Measurements from ENCODE around the gene TPM2.
A peak's percentile ranks its signal among the peaks of the same experiment; 100 is the strongest.
"Not testable (repeated sequence)": the region's sequence is repeated elsewhere in the genome, so short reads cannot be mapped to it uniquely, and the experiment has no call there.

TPM2 gene

GRCh38 chr9:35656831-35657545 is 32.7 kb downstream of the TPM2 start:
- no peak for DNase-seq (ENCODE audit: low read depth in 1 of 2, low spot score in 1 of 2)

DNA sequence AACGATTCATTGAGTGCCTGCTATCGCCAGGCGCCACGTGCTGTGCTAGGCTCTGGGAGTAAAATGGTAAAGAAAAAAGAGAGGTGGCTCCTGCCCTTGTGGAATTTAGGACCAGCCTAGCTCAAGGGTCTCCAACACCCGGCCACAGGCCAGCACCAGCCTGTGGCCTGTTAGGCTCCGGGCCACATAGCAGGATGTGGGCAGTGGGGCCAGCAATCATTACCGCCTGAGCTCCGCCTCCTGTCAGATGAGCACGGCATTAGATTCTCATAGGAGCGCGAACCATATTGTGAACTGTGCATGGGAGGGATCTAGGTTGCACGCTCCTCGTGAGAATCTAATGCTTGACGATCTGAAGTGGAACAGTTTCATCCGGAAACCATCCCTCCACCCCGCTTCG is 33.4 kb downstream of the TPM2 start:
- DNase-seq (ENCODE audit: low read depth in 1 of 2, low spot score in 1 of 2), result no peak

- no peak for DNase-seq (ENCODE audit: low read depth in 1 of 2, low spot score in 1 of 2)
Measured at GRCh38 chr9:35653611-35654010, 36.1 kb downstream of the TPM2 start.

GRCh38 chr9:35652829-35653209 is 36.9 kb downstream of the TPM2 start:
- no peak for DNase-seq (ENCODE audit: low read depth in 1 of 2, low spot score in 1 of 2)

GRCh38 chr9:35651956-35652828 is 37.5 kb downstream of the TPM2 start:
- DNase-seq (ENCODE audit: low read depth in 1 of 2, low spot score in 1 of 2), result no peak

GRCh38 chr9:35650341-35651158 is 39.2 kb downstream of the TPM2 start, which contains the start of gene SIT1:
SIT1 (minus strand) TSS chr9:35650931; CDS start chr9:35650853, 78 bp downstream.
- DNase-seq (ENCODE audit: low read depth in 1 of 2, low spot score in 1 of 2), result no peak

- DNase-seq (ENCODE audit: low read depth in 1 of 2, low spot score in 1 of 2), result peak in 1 of 2 donors; percentile 27
Measured at GRCh38 chr9:35649431-35650340, 40.0 kb downstream of the TPM2 start.

GRCh38 chr9:35646533-35647265 is 43.0 kb downstream of the TPM2 start:
- peak; percentile 84 to 88 for DNase-seq (ENCODE audit: low read depth in 1 of 2, low spot score in 1 of 2)

DNA sequence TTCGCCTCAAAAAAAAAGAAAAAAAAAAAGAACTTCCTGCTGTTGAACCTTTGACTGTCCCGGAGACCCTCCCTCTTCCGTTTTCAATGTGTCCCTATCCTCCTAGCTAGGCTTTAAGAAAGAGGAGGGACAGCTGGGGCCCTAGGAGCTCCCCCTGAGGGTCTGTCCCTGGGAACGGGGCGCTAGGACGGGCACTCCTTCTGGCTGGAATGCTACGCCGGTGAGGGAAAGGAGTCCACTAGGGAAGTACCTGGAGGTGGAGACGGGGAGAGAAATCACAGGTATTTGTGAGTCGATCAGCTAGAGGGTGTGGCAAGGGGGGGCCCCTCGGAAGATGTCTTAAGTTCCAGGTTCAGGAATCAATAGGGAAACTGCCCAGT is 43.6 kb downstream of the TPM2 start:
- DNase-seq (ENCODE audit: low read depth in 1 of 2, low spot score in 1 of 2), result no peak

- DNase-seq (ENCODE audit: low read depth in 1 of 2, low spot score in 1 of 2), result not testable (repeated sequence)
Measured at GRCh38 chr9:35645736-35646135, 44.0 kb downstream of the TPM2 start.

GRCh38 chr9:35643046-35643445 is 46.7 kb downstream of the TPM2 start:
- no peak for DNase-seq (ENCODE audit: low read depth in 1 of 2, low spot score in 1 of 2)

GRCh38 chr9:35641478-35641877 is 48.2 kb downstream of the TPM2 start:
- DNase-seq (ENCODE audit: low read depth in 1 of 2, low spot score in 1 of 2), result not testable (repeated sequence)

- not testable (repeated sequence) for DNase-seq (ENCODE audit: low read depth in 1 of 2, low spot score in 1 of 2)
Measured at GRCh38 chr9:35640431-35640830, 49.3 kb downstream of the TPM2 start.

- no peak for DNase-seq (ENCODE audit: low read depth in 1 of 2, low spot score in 1 of 2)
Measured at GRCh38 chr9:35639631-35640030, 50.1 kb downstream of the TPM2 start.

DNA sequence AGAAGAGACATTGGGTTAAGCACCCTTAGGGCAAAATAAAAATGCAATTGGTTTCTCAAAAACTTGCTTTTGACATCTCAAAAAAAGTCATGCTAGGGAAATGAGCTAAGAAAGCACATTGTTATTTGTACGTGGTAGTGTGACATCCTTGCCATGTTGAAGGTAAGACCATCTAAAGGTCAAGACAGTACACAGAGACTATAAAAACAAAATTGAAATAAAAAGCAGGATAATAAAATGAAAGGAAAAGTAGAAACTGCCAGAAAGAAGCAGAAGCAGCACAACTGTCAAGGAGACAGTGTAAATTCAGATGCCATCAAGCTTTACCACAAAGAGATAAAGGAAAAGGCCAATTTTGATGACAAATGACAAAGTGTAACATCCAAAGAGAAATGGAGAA is 50.5 kb downstream of the TPM2 start:
- not testable (repeated sequence) for DNase-seq (ENCODE audit: low read depth in 1 of 2, low spot score in 1 of 2)

GRCh38 chr9:35638751-35639150 is 51.0 kb downstream of the TPM2 start:
- DNase-seq (ENCODE audit: low read depth in 1 of 2, low spot score in 1 of 2), result not testable (repeated sequence)

DNA sequence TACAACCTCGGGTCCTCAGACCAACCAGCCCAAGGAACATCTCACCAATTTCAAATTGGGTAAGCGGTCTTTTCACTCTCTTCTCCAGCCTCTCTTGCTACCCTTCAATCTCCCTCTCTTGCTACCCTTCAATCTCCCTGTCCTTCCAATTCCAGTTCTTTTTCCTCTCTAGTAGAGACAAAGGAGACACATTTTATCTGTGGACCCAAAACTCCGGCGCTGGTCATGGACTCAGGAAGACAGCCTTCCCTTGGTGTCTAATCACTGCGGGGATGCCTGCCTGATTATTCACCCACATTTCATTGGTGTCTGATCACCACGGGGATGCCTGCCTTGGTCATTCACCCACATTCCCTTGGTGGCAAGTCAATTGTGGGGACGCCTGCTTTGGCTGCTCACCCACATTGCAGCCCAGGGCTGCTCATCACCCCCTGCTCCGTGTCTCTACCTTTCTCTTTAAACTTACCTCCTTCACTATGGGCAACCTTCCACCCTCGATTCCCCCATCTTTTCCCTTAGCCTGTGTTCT is 52.2 kb downstream of the TPM2 start:
- DNase-seq (ENCODE audit: low read depth in 1 of 2, low spot score in 1 of 2), result not testable (repeated sequence)

- DNase-seq (ENCODE audit: low read depth in 1 of 2, low spot score in 1 of 2), result not testable (repeated sequence)
Measured at GRCh38 chr9:35636877-35637246, 52.9 kb downstream of the TPM2 start.

- DNase-seq (ENCODE audit: low read depth in 1 of 2, low spot score in 1 of 2), result no peak
Measured at GRCh38 chr9:35636135-35636876, 53.4 kb downstream of the TPM2 start.
